K562 (cell line): ENCODE data around the gene ZNF775. TPM values are rescaled to one million over a fixed set of nuclear protein-coding genes. Genes with fewer than 3 reads are reported as not detected.

Experiments
- ATAC-seq: fragments of 200-7000 bp; cut with Tn5 transposase; 3 replicates; pipeline ENCODE4 v1.9.1; 2020; ENCODE audit warnings: moderate library complexity
- BruUV-seq: library from RNA; stranded (reverse); fragments of 400-500 nt; replicated peaks from 2 replicates; lab custom pipeline; 2021; lab: Mats Ljungman, UMichigan
- CTCF ChIA-PET: fragments of 300-600 bp; formaldehyde crosslinking; extraction: SDS; loops from one replicate; lab custom pipeline; 2021; ENCODE audit warnings: low intra/inter-chr PET ratio; lab: Yijun Ruan, JAX
- POLR2A ChIA-PET: fragments of 300-600, 350-650 bp; sonication (Branson Sonifier 250); formaldehyde crosslinking; extraction: SDS; loops from one replicate; lab custom pipeline; 2021; ENCODE audit warnings: antibody characterized with exemption, inconsistent platforms; lab: Yijun Ruan, JAX
- DNase-seq, 4 experiments: peaks; one replicate each; pipeline versions ENCODE4 v3.0.0 to v3.0.0-alpha.2; 2011 to 2018; ENCODE audit warnings: low spot score in 3 of 4, mixed read lengths in 3 of 4; ENCODE audit errors: extremely low read depth in 1 of 4
- FAIRE-seq: peaks from 2 replicates; lab custom pipeline; 2011; peaks lifted over from hg19 to GRCh38; lab: Jason Lieb, UNC
- H2AFZ ChIP-seq: 2 replicates; pipeline ENCODE4 v1.6.0; 2011; ENCODE audit warnings: low read depth, low read length, control low read depth, inconsistent platforms
- H3K27ac ChIP-seq: fragments of 200-600 bp; 3 replicates; pipeline ENCODE4 v1.8.0; 2011; ENCODE audit warnings: low read depth, mild to moderate bottlenecking, control low read depth, inconsistent platforms, low read length, moderate library complexity, mixed read lengths; ENCODE audit errors: extremely low read depth
- H3K27me3 ChIP-seq, 2 experiments: fragments of 300-600 bp in 1 of 2; 2 replicates in 1 of 2; 3 replicates in 1 of 2; pipeline versions ENCODE4 v1.6.0 to v1.8.0; 2011; ENCODE audit warnings: inconsistent platforms in 2 of 2, low read length in 2 of 2, mild to moderate bottlenecking in 1 of 2, mixed read lengths in 1 of 2, moderate library complexity in 1 of 2; ENCODE audit not compliant: control insufficient read depth in 2 of 2, insufficient read depth in 2 of 2
- H3K36me3 ChIP-seq: fragments of 300-600 bp; 3 replicates; pipeline ENCODE4 v1.8.0; 2011; ENCODE audit warnings: mild to moderate bottlenecking, low read length, inconsistent platforms; ENCODE audit not compliant: control insufficient read depth, insufficient read depth
- H3K4me1 ChIP-seq, 2 experiments: fragments of 200-600 bp in 1 of 2; replicated peaks in 1 of 2; 2 replicates in 1 of 2; 3 replicates in 1 of 2; pipeline versions ENCODE4 v1.5.1 to v1.8.0; 2011; ENCODE audit warnings: inconsistent platforms in 2 of 2, low read length in 2 of 2, mild to moderate bottlenecking in 1 of 2, mixed read lengths in 1 of 2, moderate library complexity in 1 of 2; ENCODE audit not compliant: control insufficient read depth in 2 of 2, insufficient read depth in 2 of 2
- H3K4me2 ChIP-seq: 2 replicates; pipeline ENCODE4 v1.6.1; 2011; ENCODE audit warnings: low read length, control low read depth, inconsistent platforms, mixed read lengths; ENCODE audit not compliant: insufficient read depth
- H3K4me3 ChIP-seq: fragments of 200-600 bp; sonication (generic), shearing (Covaris generic); 2 replicates; pipeline ENCODE4 v1.5.1; 2016; ENCODE audit warnings: control low read depth, inconsistent platforms
- H3K79me2 ChIP-seq: fragments of 200-600 bp; 3 replicates; pipeline ENCODE4 v1.8.0; 2011; ENCODE audit warnings: low read length, inconsistent platforms; ENCODE audit not compliant: control insufficient read depth, insufficient read depth
- H3K9ac ChIP-seq, 2 experiments: 2 replicates each; pipeline versions ENCODE4 v1.6.0 to v1.6.1; 2011; ENCODE audit warnings: low read depth in 2 of 2, low read length in 2 of 2, control low read depth in 1 of 2, inconsistent platforms in 1 of 2, mild to moderate bottlenecking in 1 of 2, mixed read lengths in 1 of 2; ENCODE audit not compliant: insufficient read depth in 1 of 2
- H3K9me1 ChIP-seq: one replicate; pipeline ENCODE4 v1.6.0; 2011; ENCODE audit warnings: inconsistent platforms, mild to moderate bottlenecking, low read length, moderate library complexity; ENCODE audit not compliant: control insufficient read depth, insufficient read depth
- H3K9me3 ChIP-seq: replicated peaks from 2 replicates; pipeline ENCODE4 v1.5.1; 2011; ENCODE audit warnings: low read depth, low read length, inconsistent platforms; ENCODE audit not compliant: control insufficient read depth, insufficient read depth
- H4K20me1 ChIP-seq: replicated peaks from 2 replicates; pipeline ENCODE4 v1.6.1; 2011; ENCODE audit warnings: low read length, inconsistent platforms, mixed read lengths; ENCODE audit not compliant: control insufficient read depth, insufficient read depth
- EGR1 ChIP-seq: fragments of 450-650 bp; conservative IDR thresholded peaks from 2 replicates; pipeline ENCODE4 v1.6.1; 2017; ENCODE audit warnings: mild to moderate bottlenecking
- ETV6 ChIP-seq, 3 experiments: fragments of 150-350 bp in 1 of 3; sonication (generic) in 1 of 3; formaldehyde crosslinking in 1 of 3; IDR thresholded peaks; 2 replicates each; pipeline versions ENCODE4 v1.6.1 to v1.8.0; 2014 to 2022; ENCODE audit warnings: borderline replicate concordance in 2 of 3, low read depth in 2 of 3, antibody characterized with exemption in 1 of 3, low read length in 1 of 3, mild to moderate bottlenecking in 1 of 3, missing genetic modification reagents in 1 of 3
- KDM5B ChIP-seq: fragments of 200-600 bp; sonication (generic); IDR thresholded peaks from 2 replicates; pipeline ENCODE4 v1.6.1; 2012; ENCODE audit warnings: low read depth, mild to moderate bottlenecking, moderate library complexity, low read length, control low read depth, inconsistent platforms; ENCODE audit not compliant: insufficient replicate concordance
- POLR2G ChIP-seq: fragments of 200-400 bp; formaldehyde crosslinking; IDR thresholded peaks from 2 replicates; pipeline ENCODE4 v1.6.1; 2017; ENCODE audit warnings: low read depth, mild to moderate bottlenecking, antibody characterized with exemption, low read length, moderate library complexity
- PURB ChIP-seq: sonication (generic); formaldehyde crosslinking; IDR thresholded peaks from 2 replicates; pipeline ENCODE4 v1.9.0; 2021; ENCODE audit warnings: low read depth, mild to moderate bottlenecking, missing genetic modification reagents
- RFX5 ChIP-seq: IDR thresholded peaks from 2 replicates; pipeline ENCODE4 v1.6.1; 2011; ENCODE audit warnings: low read depth, mild to moderate bottlenecking, improper control_type of control experiment, low read length
- ZNF274 ChIP-seq: IDR thresholded peaks from 2 replicates; pipeline ENCODE4 v1.6.1; 2011; ENCODE audit warnings: low read depth, mild to moderate bottlenecking, low read length, moderate library complexity, borderline replicate concordance
- WGBS: fragments of 100-300 bp; shearing (Covaris generic); methylation state at CpG from one replicate; pipeline ENCODE4 v1.1.6; 2016; ENCODE audit warnings: low coverage, mixed read lengths; ENCODE audit not compliant: insufficient coverage; ENCODE audit errors: missing lambda C conversion rate; 5-methylcytosine and 5-hydroxymethylcytosine counted together
- in situ Hi-C: fragments of 300-500 bp; cut with MboI; formaldehyde crosslinking; loops from 4 replicates; pipeline ENCODE4 v1.15.0; 2018; ENCODE audit warnings: inconsistent platforms, mixed read lengths
- intact Hi-C: fragments of 100-400 bp; cut with micrococcal nuclease; formaldehyde crosslinking; loops from 2 replicates; pipeline ENCODE4 v1.14.2; 2022
- polyA plus RNA-seq, 8 experiments: library from polyadenylated mRNA; depleted of rRNA in 4 of 8; stranded (reverse) in 5 of 8; unstranded in 3 of 8; fragments of >200 nt; fragmentation: Nextera tagmentation in 2 of 8; fragmentation: Illumina TruSeq in 1 of 8; extraction: Ambion mirVana in 2 of 8; extraction: Trizol in 1 of 8; gene quantifications; 2 replicates each; pipeline versions ENCODE4 v1.2.1 to v1.2.3, GENCODE V29; 2011 to 2014; ENCODE audit warnings: inconsistent platforms in 1 of 8, missing spikeins in 1 of 8
- total RNA-seq, 7 experiments: library from RNA; depleted of rRNA in 6 of 7; stranded (reverse); fragments of >200 nt in 6 of 7; fragmentation: Illumina TruSeq in 2 of 7; extraction: Trizol in 2 of 7; gene quantifications; 2 replicates each; pipeline versions ENCODE4 v1.2.1 to v1.2.3, GENCODE V29; 2011 to 2021; ENCODE audit warnings: low replicate concordance in 1 of 7
- TF ChIP-seq, protein P1 (sequence below): fragments of 250-450 bp; sonication (Bioruptor Pico); IDR thresholded peaks from 2 replicates; pipeline ENCODE4 v1.9.0; 2021; ENCODE audit warnings: mild to moderate bottlenecking

ZNF775 gene
- total and polyA plus RNA-seq, 9 of the 15 experiments (the other 6 are each of a cell fraction or from before 2014, with no cell fraction given): 0.04 to 18.7 (median 4.9) TPM

GRCh38 chr7:150375662-150376521 is 3.2 kb upstream of the ZNF775 start:
- POLR2A ChIA-PET: interaction anchor here (0.7 to 2.1 kb wide), 5 partner anchors 8 to 30 kb away, joined by 3 to 7 read pairs (median 4); a partner anchor contains a TSS
- Histone ChIP-seq H3K36me3 (peaks cover 46% of the 10 kb centered on the region), H3K4me2 (no peak overlapping the region), H3K27me3 (no peaks in the 10 kb centered on the region), H3K9me3 (no peaks in the 10 kb centered on the region), H4K20me1 (peaks cover 8% of the 10 kb centered on the region), H3K27ac (0 out of 3 replicates have a peak overlapping the region, but pooled peaks have one; percentile 7), H3K4me3 (no peak overlapping the region), H2AFZ (no peak overlapping the region), H3K9ac (peak overlapping the region in 1 of 2 experiments; percentile 10; a peak in 1 of 4 replicates), H3K4me1 (peaks cover 44 to 62% of the 10 kb centered on the region in 2 experiments), H3K79me2 (peaks cover 58% of the 10 kb centered on the region), H3K9me1 (peaks cover 5% of the 10 kb centered on the region)
- TF ChIP-seq ZNF274 (no peak), ETV6 (IDR thresholded peaks at IDR 0.05; ENCODE audit: borderline replicate concordance in 1 of 2, low read depth in 2 of 2, low read length in 1 of 2) (no peak), ETV6 (CRISPR knock-in tag; IDR thresholded peaks at IDR 0.05; ENCODE audit: borderline replicate concordance) (0 out of 2 replicates have a peak, but pooled peaks have one; percentile 32), EGR1 (peak; percentile 22; the same call in 1 of the 2 replicates), RFX5 (peak; percentile 65; the same call in 1 of the 2 replicates), PURB (CRISPR knock-in tag) (no peak), POLR2G (peak; percentile 40; the same call in 1 of the 2 replicates), KDM5B (peak; percentile 7)
- TF ChIP-seq, protein P1, sequence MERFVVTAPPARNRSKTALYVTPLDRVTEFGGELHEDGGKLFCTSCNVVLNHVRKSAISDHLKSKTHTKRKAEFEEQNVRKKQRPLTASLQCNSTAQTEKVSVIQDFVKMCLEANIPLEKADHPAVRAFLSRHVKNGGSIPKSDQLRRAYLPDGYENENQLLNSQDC (CRISPR knock-in tag): no peak
- ATAC-seq (no peak), DNase-seq (no peak), FAIRE-seq (no peak)
- no TSS peak for BruUV-seq
- 80% methylated on average over 10 of the region's 10 CpGs for WGBS
- in situ Hi-C loops (no loop called here), intact Hi-C loops (no loop called here)
- CTCF ChIA-PET: no interaction called here
